Muscle of back (tissue), 11 donors: ENCODE data around the gene ARMC3. TPM values are rescaled to one million over a fixed set of nuclear protein-coding genes. Genes with fewer than 3 reads are reported as not detected.

Experiments used
- DNase-seq, 3 donors: peaks; one replicate each; pipeline versions ENCODE4 v3.0.0 to v3.0.0-alpha.2; 2013
- polyA plus RNA-seq, 10 donors: library from polyadenylated mRNA; unstranded; fragments of 120-200 nt; gene quantifications; one replicate each; pipeline ENCODE4 v1.2.1, GENCODE V29; 2013; ENCODE audit not compliant: insufficient read length in 10 of 10

ARMC3 gene
- polyA plus RNA-seq, 10 donors = 0.12 to 0.18 (median 0.15) TPM; not detected in 7

DNA sequence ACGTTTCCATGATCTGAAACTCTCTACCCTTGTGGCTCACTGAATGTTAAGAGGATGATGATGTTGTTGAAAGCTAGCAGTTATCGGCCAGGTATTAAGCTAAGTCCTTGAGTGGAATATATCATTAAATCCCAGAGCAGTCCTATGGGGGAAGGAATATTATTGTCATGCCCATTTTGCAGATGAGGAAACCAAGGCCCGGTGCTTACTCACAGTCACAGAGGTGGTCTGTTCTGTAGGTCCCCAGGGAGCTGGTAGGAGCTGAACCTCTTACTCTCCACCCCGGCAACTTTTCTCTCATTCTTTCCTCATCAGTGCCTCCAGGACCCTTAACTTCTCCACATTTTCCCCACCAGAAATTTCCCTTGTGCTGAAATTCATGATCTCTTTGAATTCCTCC lies 62.6 kb downstream of the ARMC3 start:
- no peak for DNase-seq

DNA sequence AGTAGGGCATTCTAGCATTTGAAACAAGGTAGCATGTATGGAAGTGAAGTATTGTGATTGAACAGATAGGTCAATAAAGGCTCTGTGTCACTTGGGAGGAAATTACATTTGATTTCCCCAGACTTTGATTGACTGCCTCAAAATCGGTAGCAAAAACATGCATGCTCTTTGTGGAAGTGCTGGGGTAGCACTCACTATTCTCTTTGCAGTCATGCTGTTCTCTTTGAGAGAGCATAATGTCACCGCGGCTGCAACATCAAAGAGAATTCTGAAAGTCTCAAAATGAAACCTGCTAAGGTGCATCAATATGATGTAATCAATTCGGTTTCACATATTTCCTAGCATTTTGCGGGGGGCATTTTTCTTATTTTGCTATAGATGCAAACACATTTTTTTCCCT lies 64.2 kb downstream of the ARMC3 start:
- DNase-seq = no peak

DNA sequence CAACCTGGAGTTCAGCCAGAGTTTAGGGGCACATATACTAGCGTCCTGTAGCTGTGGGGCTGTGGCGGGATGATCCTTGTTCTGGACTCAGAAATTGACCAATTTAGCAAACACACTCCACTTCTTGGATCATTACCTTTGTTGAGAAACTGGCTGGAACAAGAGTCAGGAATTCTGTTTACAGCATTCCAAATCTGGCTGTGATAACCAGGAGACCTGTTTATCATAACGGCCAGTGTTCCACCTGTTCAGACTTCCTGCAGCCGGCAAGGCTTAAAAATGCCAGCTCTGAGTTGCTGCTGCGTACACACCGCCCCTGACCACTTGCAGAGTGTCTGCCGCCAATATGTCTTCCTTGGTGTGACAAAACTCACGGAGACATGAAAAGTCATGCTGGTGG lies 64.8 kb downstream of the ARMC3 start:
- DNase-seq = no peak

DNA sequence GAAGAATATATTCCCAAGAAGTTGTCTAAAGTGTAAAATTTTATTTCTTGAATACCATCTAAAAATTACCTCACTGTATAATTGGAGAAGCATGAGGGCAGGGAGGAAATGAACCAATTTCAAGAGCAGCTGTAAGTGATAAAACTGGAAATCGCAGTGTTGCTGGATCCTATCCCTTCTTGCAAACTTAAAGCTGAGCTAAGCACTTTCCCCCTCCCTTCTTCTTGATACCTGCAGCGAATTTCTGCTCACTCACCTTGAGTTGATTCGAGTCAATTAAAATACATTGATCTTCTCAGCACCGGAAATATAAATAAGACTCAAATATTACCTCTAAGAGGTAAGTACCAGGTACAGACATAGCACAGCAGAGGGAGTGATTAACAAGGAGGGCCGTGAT lies 65.5 kb downstream of the ARMC3 start:
- DNase-seq = no peak

- no peak for DNase-seq
These were observed 69.2 kb downstream of the ARMC3 start for GRCh38 chr10:22997096-22997495.

DNA sequence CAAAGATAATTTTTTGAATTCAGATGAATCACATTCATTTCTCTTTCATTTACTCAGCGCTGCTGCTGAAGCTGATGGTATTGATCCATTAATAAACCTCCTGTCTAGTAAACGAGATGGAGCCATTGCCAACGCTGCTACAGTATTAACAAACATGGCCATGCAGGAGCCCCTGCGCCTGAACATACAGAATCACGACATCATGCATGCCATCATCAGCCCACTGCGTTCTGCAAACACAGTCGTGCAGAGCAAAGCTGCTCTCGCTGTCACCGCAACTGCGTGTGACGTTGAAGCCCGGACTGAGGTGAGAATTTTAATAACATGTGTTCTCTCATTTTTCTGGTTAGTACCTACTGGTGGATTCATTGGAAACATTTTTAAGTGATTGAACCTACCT lies 70.2 kb downstream of the ARMC3 start:
- DNase-seq = no peak

- no peak for DNase-seq
These were observed 72.1 kb downstream of the ARMC3 start for GRCh38 chr10:22999942-23000341.

- DNase-seq = peak; percentile 24 to 40 (median 34)
These were observed 74.2 kb downstream of the ARMC3 start for GRCh38 chr10:23001901-23002516.

GRCh38 chr10:23005150-23005549 lies 77.3 kb downstream of the ARMC3 start:
- no peak for DNase-seq

DNA sequence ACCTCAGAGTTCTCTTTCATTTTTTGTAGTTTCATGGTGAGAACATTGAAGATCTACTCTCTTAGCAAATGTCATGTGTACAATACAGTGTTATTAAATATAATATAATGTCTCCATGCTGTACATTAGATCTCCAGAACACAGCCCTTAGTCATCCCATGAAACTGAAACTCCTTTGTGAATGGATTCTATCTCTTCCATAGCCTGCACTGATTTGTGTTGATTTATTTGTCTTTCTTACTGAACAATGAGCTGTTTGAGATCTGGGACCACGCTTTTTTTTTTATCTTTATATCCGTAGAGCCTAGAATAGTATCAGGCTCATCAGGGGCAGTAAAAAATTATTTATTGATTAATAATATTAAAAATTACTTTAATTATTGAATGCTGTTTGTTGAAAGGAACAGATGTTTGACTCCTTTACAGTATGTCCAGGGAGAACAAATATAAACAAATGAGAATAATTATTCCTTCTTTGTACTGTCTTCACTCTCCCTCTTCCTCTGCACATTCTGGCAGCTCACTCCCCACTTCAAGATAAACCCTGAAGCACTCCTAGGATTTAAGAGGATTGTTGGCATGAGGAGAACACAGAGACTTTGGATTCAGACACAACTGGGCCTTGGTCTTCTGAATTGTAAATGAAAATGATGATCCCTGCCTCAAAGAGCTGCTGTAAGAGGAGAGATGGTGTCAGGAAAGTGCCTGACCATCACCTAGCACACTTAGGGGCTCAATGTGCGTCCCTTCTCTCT lies 85.9 kb downstream of the ARMC3 start:
- DNase-seq = no peak

- DNase-seq = no peak
These were observed 87.3 kb downstream of the ARMC3 start for GRCh38 chr10:23015021-23015707.

DNA sequence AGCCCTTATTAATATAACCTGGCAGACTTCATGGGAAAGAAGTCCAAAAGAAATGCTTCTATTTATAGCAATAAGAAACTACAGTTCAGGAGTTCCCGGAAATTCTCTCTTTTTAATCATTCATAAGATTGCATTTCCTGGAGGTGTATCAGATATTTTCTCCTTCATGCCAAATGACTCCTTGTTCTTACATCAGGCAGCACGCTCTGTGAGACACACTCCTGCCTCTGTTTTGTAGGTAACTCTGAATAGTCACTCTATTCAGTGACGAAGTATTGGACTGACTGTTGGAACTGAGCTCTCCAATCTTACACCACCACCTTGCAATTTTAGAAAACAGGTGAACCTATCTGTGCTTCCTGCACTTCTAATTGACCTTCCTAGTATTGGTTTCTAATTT lies 88.8 kb downstream of the ARMC3 start:
- no peak for DNase-seq

- DNase-seq = no peak
These were observed 91.8 kb downstream of the ARMC3 start for GRCh38 chr10:23019633-23020032.

DNA sequence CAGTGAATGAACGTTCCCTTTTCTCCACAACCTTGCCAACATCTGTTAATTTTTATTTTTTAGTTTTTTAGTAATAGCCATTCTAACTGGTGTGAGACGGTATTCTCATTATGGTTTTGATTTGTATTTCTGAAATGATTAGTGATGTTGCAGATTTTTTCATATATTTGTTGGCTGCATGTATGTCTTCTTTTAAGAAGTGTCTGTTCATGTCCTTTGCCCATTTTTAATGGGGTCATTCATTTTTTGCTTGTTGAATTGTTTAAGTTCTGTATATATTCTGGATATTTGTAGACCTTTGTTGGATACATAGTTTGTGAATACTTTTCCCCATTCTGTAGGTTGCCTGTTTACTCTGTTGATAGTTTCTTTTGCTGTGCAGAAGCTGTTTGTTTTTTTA lies 93.6 kb downstream of the ARMC3 start:
- no peak for DNase-seq

DNA sequence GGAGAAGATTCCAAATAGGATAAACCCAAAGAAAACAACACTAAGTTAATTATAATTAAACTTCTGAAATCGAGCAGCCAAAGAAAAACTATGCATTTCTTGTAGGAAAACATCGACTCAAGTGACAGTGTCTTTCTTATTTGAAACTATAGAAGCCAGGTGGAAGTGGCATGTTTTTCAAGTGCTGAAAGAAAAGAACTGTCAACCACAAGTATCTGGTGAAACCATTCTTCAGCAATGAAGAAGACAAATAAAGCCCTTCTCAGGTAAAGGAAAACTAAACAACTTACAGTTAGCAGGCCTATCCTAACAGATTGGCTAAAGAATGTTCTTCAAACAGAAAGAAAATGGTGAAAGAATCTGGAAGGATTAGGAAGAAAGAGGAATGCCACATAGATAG lies 96.1 kb downstream of the ARMC3 start:
- DNase-seq = no peak

DNA sequence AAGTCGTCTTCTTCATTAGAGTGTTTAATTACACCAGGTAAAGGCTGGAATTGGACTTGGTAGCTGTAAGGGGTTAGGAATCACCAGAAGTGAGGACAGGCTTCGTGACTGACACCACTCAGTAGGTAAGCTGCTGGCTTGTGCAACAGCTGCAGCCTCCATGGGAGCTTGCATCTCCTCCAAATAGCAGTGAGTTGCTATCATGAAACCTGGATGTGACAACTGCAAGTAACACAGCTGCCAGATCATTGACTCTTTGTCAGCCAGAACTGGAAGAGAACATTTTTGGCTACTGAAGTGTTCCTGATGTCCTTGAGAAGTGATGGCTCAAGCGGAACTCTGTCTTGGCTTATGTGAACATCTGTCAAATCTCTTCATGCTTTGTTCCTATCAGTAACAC lies 103.5 kb downstream of the ARMC3 start:
- DNase-seq = peak; percentile 16 to 45 (median 21)

DNA sequence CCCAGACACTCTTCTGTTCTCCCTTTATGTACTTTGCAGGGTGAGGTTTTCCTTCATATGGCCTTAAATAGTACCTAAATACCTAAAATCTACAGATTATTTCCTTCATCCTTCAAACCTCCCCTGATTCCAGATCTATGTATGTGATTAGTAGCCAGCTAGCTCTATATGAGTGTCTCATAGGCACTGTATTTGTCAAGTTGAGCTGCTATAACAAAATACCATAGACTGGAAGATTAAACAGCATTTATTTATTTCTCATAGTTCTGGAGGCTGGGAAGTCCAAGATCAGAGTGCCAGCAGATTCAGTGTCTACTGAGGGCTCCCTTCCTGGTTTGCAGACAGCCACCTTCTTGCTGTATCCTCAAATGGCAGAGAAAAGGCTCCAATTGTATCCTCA lies 106.9 kb downstream of the ARMC3 start:
- no peak for DNase-seq

- no peak for DNase-seq
These were observed 107.7 kb downstream of the ARMC3 start for GRCh38 chr10:23035569-23035968.

DNA sequence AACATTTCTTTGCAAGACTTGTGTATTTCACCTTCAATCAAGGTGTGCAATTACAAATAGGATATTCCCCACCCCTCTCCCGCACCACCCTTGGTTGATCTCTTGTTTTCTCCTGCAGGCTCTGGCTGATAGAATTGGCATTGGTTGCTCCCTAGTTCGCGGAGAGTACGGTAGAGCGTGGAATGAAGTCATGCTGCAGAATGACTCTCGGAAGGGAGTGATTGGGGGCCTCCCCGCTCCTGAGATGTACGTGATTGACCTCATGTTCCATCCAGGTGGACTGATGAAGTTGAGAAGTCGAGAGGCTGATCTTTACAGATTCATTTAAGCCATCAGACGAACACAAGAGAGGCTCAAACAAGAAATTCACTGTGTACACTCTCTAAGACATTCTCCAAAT lies 109.3 kb downstream of the ARMC3 start:
- DNase-seq = no peak

GRCh38 chr10:23037561-23037960 lies 109.7 kb downstream of the ARMC3 start:
- DNase-seq = peak in 1 of 3 donors; percentile 10

GRCh38 chr10:23038172-23038571 lies 110.3 kb downstream of the ARMC3 start:
- no peak for DNase-seq

GRCh38 chr10:23040002-23040401 lies 112.1 kb downstream of the ARMC3 start:
- DNase-seq = no peak

DNA sequence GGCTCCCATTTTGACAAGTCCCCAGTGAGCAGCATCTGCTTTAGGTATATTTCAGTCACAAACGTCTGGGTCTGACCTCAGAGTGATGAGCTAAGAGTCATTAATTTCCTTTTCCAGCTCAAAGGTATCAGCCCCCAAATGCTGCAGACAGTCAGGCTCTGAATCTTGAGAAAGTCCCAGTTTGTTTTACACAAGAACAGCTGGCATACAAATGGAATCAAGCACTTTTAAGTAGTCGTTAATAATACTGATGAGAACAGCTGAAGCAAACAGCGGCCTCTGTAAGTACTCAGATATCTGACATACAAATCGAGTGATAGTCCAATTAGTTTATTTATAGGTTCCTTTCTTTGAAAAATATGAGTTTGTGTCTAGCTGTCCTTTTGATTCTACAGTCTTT lies 118.2 kb downstream of the ARMC3 start:
- no peak for DNase-seq
